NCI-H510A treated with DMSO at 0.1 percent for 48 hours (cell line): ENCODE results near the gene FOXD3.

Experiments used
- DNase-seq: peaks from one replicate; lab custom pipeline; 2025; lab: John Stamatoyannopoulos, UW

Gene FOXD3

GRCh38 chr1:63362073-63362472 is 39.7 kb downstream of the FOXD3 start:
- DNase-seq: no peak

- no peak for DNase-seq
Measured at GRCh38 chr1:63362578-63362977, 40.2 kb downstream of the FOXD3 start.

GRCh38 chr1:63363014-63363413 is 40.6 kb downstream of the FOXD3 start:
- DNase-seq: no peak

GRCh38 chr1:63366908-63367214 is 44.5 kb downstream of the FOXD3 start:
- DNase-seq: no peak

- peak; percentile 94 for DNase-seq
Measured at GRCh38 chr1:63367215-63368103, 45.1 kb downstream of the FOXD3 start, which contains the start of gene ALG6. TSS of gene ALG6 (plus strand) at chr1:63367627. CDS start at chr1:63370978, 3,351 bp downstream.

GRCh38 chr1:63368131-63368530 is 45.8 kb downstream of the FOXD3 start:
- no peak for DNase-seq
